ENCODE data around the gene DPYSL5. TPM values are rescaled to one million over a fixed set of nuclear protein-coding genes. Genes with fewer than 3 reads are reported as not detected.

DPYSL5 gene
- total and polyA plus RNA-seq, 2 of the 8 experiments (the other 6 are each of a cell fraction or from before 2014, with no cell fraction given), result 11.9 to 16.4 TPM

GRCh38 chr2:26980971-26981370 lies 133.0 kb downstream of the DPYSL5 start:
- no peak overlapping the region for H3K9ac ChIP-seq (replicated peaks in 1 of 4; ENCODE audit: extremely low read depth in 1 of 4, low read depth in 3 of 4, low read length in 3 of 4)
- ChIA-PET CTCF (ENCODE audit: partially characterized antibody) (interaction anchor here (1.0 to 5.9 kb wide), 8 partner anchors 8 to 44 kb away, joined by 3 to 47 read pairs (median 12); no protein-coding TSS in a partner anchor), POLR2A (ENCODE audit: partially characterized antibody) (interaction anchor here (0.9 kb wide), 1 partner anchor 10 kb away, joined by 4 read pairs; no protein-coding TSS in a partner anchor)
- H3K4me3 ChIP-seq (ENCODE audit: extremely low read depth in 1 of 4, insufficient read depth in 2 of 4, low read depth in 3 of 4, low read length in 4 of 4), result no peak overlapping the region
- 77% methylated on average over 2 of the region's 2 CpGs; no CpG with 5 or more reads in 1 of the 2 experiments for WGBS, 2 experiments (ENCODE audit: extremely low coverage in 1 of 2, insufficient coverage in 1 of 2, insufficient read length in 1 of 2, insufficient replicate concordance in 2 of 2, low coverage in 1 of 2, low lambda C conversion rate in 2 of 2, missing lambda C conversion rate in 1 of 2)
- no peak overlapping the region for H3K14ac ChIP-seq (ENCODE audit: insufficient read length)
- no peaks in the 10 kb centered on the region for H4K20me1 ChIP-seq (replicated peaks in 1 of 2; ENCODE audit: control insufficient read depth in 1 of 2, insufficient read depth in 2 of 2, low read length in 2 of 2)
- H4K5ac ChIP-seq (ENCODE audit: insufficient read length, low read depth, low read length), result no peak overlapping the region
- no peak overlapping the region for H3K4ac ChIP-seq (replicated peaks; ENCODE audit: insufficient read length, low read depth, low read length)
- DNase-seq (ENCODE audit: low read depth in 1 of 2, low spot score in 2 of 2) (no peak), FAIRE-seq (no peak)
- no peaks in the 10 kb centered on the region for H3K9me3 ChIP-seq (ENCODE audit: insufficient read depth in 2 of 2, low read depth in 1 of 2, low read length in 1 of 2)
- no peak overlapping the region for H3K18ac ChIP-seq (ENCODE audit: extremely low read depth, low read length)
- H3K56ac ChIP-seq (replicated peaks; ENCODE audit: insufficient read length, low read depth, low read length), result no peak overlapping the region
- no peak overlapping the region for H3K4me2 ChIP-seq (ENCODE audit: insufficient read depth in 1 of 2, low read depth in 2 of 2, low read length in 2 of 2)
- H2BK12ac ChIP-seq (ENCODE audit: low read depth, low read length), result no peak overlapping the region
- H2BK5ac ChIP-seq (ENCODE audit: low read depth, low read length), result no peak overlapping the region
- H2BK20ac ChIP-seq (ENCODE audit: low read length), result no peak overlapping the region
- no peak overlapping the region for H4K8ac ChIP-seq (ENCODE audit: extremely low read depth, insufficient read depth, low read length)
- no peaks in the 10 kb centered on the region for H3K36me3 ChIP-seq (ENCODE audit: control insufficient read depth in 2 of 4, insufficient read depth in 4 of 4, low read length in 3 of 4)
- no peak overlapping the region for H2AFZ ChIP-seq (ENCODE audit: low read length)
- H3K79me2 ChIP-seq (ENCODE audit: control insufficient read depth in 1 of 2, insufficient read depth in 2 of 2, low read length in 2 of 2), result no peaks in the 10 kb centered on the region
- no peaks in the 10 kb centered on the region for H3K23me2 ChIP-seq (ENCODE audit: low read depth, low read length)
- H4K91ac ChIP-seq (replicated peaks; ENCODE audit: insufficient read length, low read length), result no peak overlapping the region
- no peak overlapping the region for H2BK15ac ChIP-seq (ENCODE audit: low read length)
- no peak overlapping the region for H3K27ac ChIP-seq (ENCODE audit: low read depth, low read length)
- TF ChIP-seq RFX5 (IDR thresholded peaks at IDR 0.05; ENCODE audit: borderline replicate concordance, low read depth, low read length) (no peak), SP2 (IDR thresholded peaks at IDR 0.05; ENCODE audit: low read length) (no peak), CHD2 (IDR thresholded peaks at IDR 0.05; ENCODE audit: low read length) (no peak), SUZ12 (IDR thresholded peaks at IDR 0.05; ENCODE audit: low read length) (no peak), ASH2L (IDR thresholded peaks at IDR 0.05; ENCODE audit: low read length) (no peak)
- H3K23ac ChIP-seq (ENCODE audit: insufficient read length), result no peak overlapping the region
- peaks cover 0 to 2% (median 0%) of the 10 kb centered on the region in 4 experiments; a peak in 1 of 7 replicates for H3K4me1 ChIP-seq (replicated peaks in 1 of 4; ENCODE audit: control insufficient read depth in 3 of 4, insufficient read depth in 4 of 4, low read length in 3 of 4)
- no peaks in the 10 kb centered on the region for H3K79me1 ChIP-seq (ENCODE audit: low read depth, low read length)
- no peak overlapping the region for H2BK120ac ChIP-seq (replicated peaks; ENCODE audit: low read depth, low read length)
- no peak overlapping the region for H2AK5ac ChIP-seq (ENCODE audit: low read depth, low read length)
- no peaks in the 10 kb centered on the region for H3K27me3 ChIP-seq (replicated peaks in 1 of 4; ENCODE audit: control insufficient read depth in 3 of 4, extremely low read depth in 1 of 4, insufficient read depth in 3 of 4, low read length in 3 of 4)
